Mesenchymal stem cell (in vitro differentiated cells and primary cell): ENCODE measurements around the gene CDH3.

Experiments used
- DNase-seq: peaks from one replicate; pipeline ENCODE4 v3.0.0-alpha.2; 2013
- H2AFZ ChIP-seq: one replicate; pipeline ENCODE4 v1.6.1; 2013; ENCODE audit warnings: low read depth, mild to moderate bottlenecking, control low read depth, inconsistent platforms, low read length, moderate library complexity
- H2AK5ac ChIP-seq: 2 replicates; pipeline ENCODE4 v1.6.1; 2013; ENCODE audit warnings: low read length, moderate library complexity, mild to moderate bottlenecking, inconsistent platforms; ENCODE audit not compliant: severe bottlenecking
- H2BK120ac ChIP-seq: one replicate; pipeline ENCODE4 v1.6.1; 2013; ENCODE audit warnings: low read depth, mild to moderate bottlenecking, inconsistent platforms, low read length, moderate library complexity
- H2BK12ac ChIP-seq, 2 experiments: one replicate each; pipeline ENCODE4 v1.6.1; 2013; ENCODE audit warnings: inconsistent platforms in 2 of 2, low read length in 2 of 2, mild to moderate bottlenecking in 2 of 2, moderate library complexity in 2 of 2, control low read depth in 1 of 2
- H2BK15ac ChIP-seq: one replicate; pipeline ENCODE4 v1.6.1; 2013; ENCODE audit warnings: mild to moderate bottlenecking, low read depth, inconsistent platforms; ENCODE audit not compliant: poor library complexity, severe bottlenecking
- H2BK5ac ChIP-seq: 2 replicates; pipeline ENCODE4 v1.6.1; 2013; ENCODE audit warnings: low read depth, mild to moderate bottlenecking, low read length, control low read depth, inconsistent platforms; ENCODE audit not compliant: poor library complexity, severe bottlenecking
- H3K14ac ChIP-seq, 2 experiments: one replicate each; pipeline ENCODE4 v1.6.1; 2013; ENCODE audit warnings: inconsistent platforms in 2 of 2, low read length in 2 of 2, control low read depth in 1 of 2, mild to moderate bottlenecking in 1 of 2, moderate library complexity in 1 of 2
- H3K18ac ChIP-seq, 2 experiments: one replicate each; pipeline ENCODE4 v1.6.1; 2013; ENCODE audit warnings: inconsistent platforms in 2 of 2, low read length in 2 of 2, control low read depth in 1 of 2, low read depth in 1 of 2, mild to moderate bottlenecking in 1 of 2
- H3K23ac ChIP-seq, 2 experiments: one replicate each; pipeline ENCODE4 v1.6.1; 2013; ENCODE audit warnings: inconsistent platforms in 2 of 2, low read length in 2 of 2, mild to moderate bottlenecking in 2 of 2, moderate library complexity in 2 of 2, control low read depth in 1 of 2
- H3K27ac ChIP-seq: 2 replicates; pipeline ENCODE4 v1.5.1; 2013; ENCODE audit warnings: mild to moderate bottlenecking, moderate library complexity, low read length, control low read depth, inconsistent platforms; ENCODE audit not compliant: poor library complexity, severe bottlenecking
- H3K27me3 ChIP-seq, 2 experiments: 2 replicates each; pipeline versions ENCODE4 v1.6.1 to v1.7.0; 2013; ENCODE audit warnings: low read length in 2 of 2, mild to moderate bottlenecking in 2 of 2, moderate library complexity in 2 of 2, control low read depth in 1 of 2, inconsistent platforms in 1 of 2; ENCODE audit not compliant: control insufficient read depth in 1 of 2, insufficient read depth in 1 of 2
- H3K36me3 ChIP-seq, 2 experiments: 2 replicates each; pipeline versions ENCODE4 v1.6.1 to v1.7.0; 2013; ENCODE audit warnings: low read length in 2 of 2, control low read depth in 1 of 2, inconsistent platforms in 1 of 2, low read depth in 1 of 2, mild to moderate bottlenecking in 1 of 2; ENCODE audit not compliant: insufficient read depth in 2 of 2, control insufficient read depth in 1 of 2
- H3K4ac ChIP-seq, 2 experiments: one replicate each; pipeline ENCODE4 v1.6.1; 2013; ENCODE audit warnings: inconsistent platforms in 2 of 2, low read length in 2 of 2, mild to moderate bottlenecking in 2 of 2, moderate library complexity in 2 of 2, control low read depth in 1 of 2, low read depth in 1 of 2
- H3K4me1 ChIP-seq: 2 replicates; pipeline ENCODE4 v1.6.1; 2013; ENCODE audit warnings: low read depth, low read length, control low read depth; ENCODE audit not compliant: control insufficient read depth, insufficient read depth
- H3K4me2 ChIP-seq: 2 replicates; pipeline ENCODE4 v1.6.1; 2013; ENCODE audit warnings: low read length, mild to moderate bottlenecking, inconsistent platforms; ENCODE audit not compliant: poor library complexity, severe bottlenecking
- H3K4me3 ChIP-seq, 2 experiments: 2 replicates each; pipeline versions ENCODE4 v1.5.1 to v1.7.0; 2013; ENCODE audit warnings: low read length in 2 of 2, mild to moderate bottlenecking in 2 of 2, control low read depth in 1 of 2, low read depth in 1 of 2; ENCODE audit not compliant: insufficient read depth in 1 of 2
- H3K79me1 ChIP-seq: replicated peaks from 2 replicates; pipeline ENCODE4 v1.6.1; 2013; ENCODE audit warnings: mild to moderate bottlenecking, control low read depth, low read length, inconsistent platforms; ENCODE audit not compliant: poor library complexity, severe bottlenecking
- H3K9ac ChIP-seq: 2 replicates; pipeline ENCODE4 v1.7.0; 2013; ENCODE audit warnings: mild to moderate bottlenecking, low read length, moderate library complexity
- H3K9me3 ChIP-seq: 2 replicates; pipeline ENCODE4 v1.7.0; 2013; ENCODE audit warnings: mild to moderate bottlenecking, low read length; ENCODE audit not compliant: control insufficient read depth
- H4K8ac ChIP-seq: one replicate; pipeline ENCODE4 v1.6.1; 2013; ENCODE audit warnings: inconsistent platforms, mild to moderate bottlenecking, low read length, moderate library complexity
- H4K91ac ChIP-seq: one replicate; pipeline ENCODE4 v1.6.1; 2013; ENCODE audit warnings: mild to moderate bottlenecking, low read length, inconsistent platforms
- WGBS: methylation state at CpG from one replicate; pipeline ENCODE4 v1.1.7; 2013; ENCODE audit warnings: mixed read lengths; 5-methylcytosine and 5-hydroxymethylcytosine counted together

Gene CDH3

GRCh38 chr16:68707340-68708152 lies 62.4 kb downstream of the CDH3 start:
- no peak overlapping the region for H3K23ac ChIP-seq
- H3K9ac ChIP-seq = no peak overlapping the region
- H3K14ac ChIP-seq = no peak overlapping the region
- H3K18ac ChIP-seq = no peak overlapping the region
- peak overlapping the region; percentile 11 to 22 for H2BK12ac ChIP-seq
- peaks cover 22% of the 10 kb centered on the region for H3K4me1 ChIP-seq
- no peak overlapping the region for H4K91ac ChIP-seq
- peak overlapping the region; percentile 71 for H2AK5ac ChIP-seq
- no peaks in the 10 kb centered on the region for H3K36me3 ChIP-seq
- DNase-seq = peak; percentile 61
- H2AFZ ChIP-seq = peak overlapping the region; percentile 36
- H2BK15ac ChIP-seq = no peak overlapping the region
- WGBS = 33% methylated on average over 27 of the region's 27 CpGs
- H3K4me3 ChIP-seq = no peak overlapping the region
- H3K4ac ChIP-seq = no peak overlapping the region
- peak overlapping the region; percentile 58 for H2BK5ac ChIP-seq
- no peaks in the 10 kb centered on the region for H3K9me3 ChIP-seq
- H3K27me3 ChIP-seq = peaks cover 0 to 28% of the 10 kb centered on the region in 2 experiments
- no peaks in the 10 kb centered on the region for H3K79me1 ChIP-seq
- H4K8ac ChIP-seq = no peak overlapping the region
- H3K27ac ChIP-seq = peak overlapping the region; percentile 92
- no peak overlapping the region for H3K4me2 ChIP-seq
- no peak overlapping the region for H2BK120ac ChIP-seq

GRCh38 chr16:68710211-68710610 lies 65.1 kb downstream of the CDH3 start:
- Histone ChIP-seq H3K27me3 (peaks cover 0 to 29% of the 10 kb centered on the region in 2 experiments), H3K9ac (no peak overlapping the region), H3K18ac (no peak overlapping the region)

GRCh38 chr16:68711421-68712139 lies 66.5 kb downstream of the CDH3 start:
- H3K27me3 ChIP-seq = peaks cover 0 to 28% of the 10 kb centered on the region in 2 experiments
- H3K4ac ChIP-seq = no peak overlapping the region
- no peaks in the 10 kb centered on the region for H3K36me3 ChIP-seq
- no peak overlapping the region for H3K4me3 ChIP-seq
- no peak overlapping the region for H2BK12ac ChIP-seq
- no peak overlapping the region for H4K91ac ChIP-seq
- H2AFZ ChIP-seq = no peak overlapping the region
- H2BK15ac ChIP-seq = no peak overlapping the region
- WGBS = 78% methylated on average over 12 of the region's 14 CpGs
- H3K23ac ChIP-seq = no peak overlapping the region
- no peak overlapping the region for H3K4me2 ChIP-seq
- H3K79me1 ChIP-seq = no peaks in the 10 kb centered on the region
- no peak overlapping the region for H2BK120ac ChIP-seq
- DNase-seq = no peak
- H3K27ac ChIP-seq = no peak overlapping the region
- no peak overlapping the region for H3K14ac ChIP-seq
- H3K9me3 ChIP-seq = no peaks in the 10 kb centered on the region
- H3K9ac ChIP-seq = no peak overlapping the region
- no peak overlapping the region for H3K18ac ChIP-seq
- H2AK5ac ChIP-seq = peak overlapping the region; percentile 15
- no peak overlapping the region for H4K8ac ChIP-seq
- H3K4me1 ChIP-seq = peaks cover 32% of the 10 kb centered on the region
- H2BK5ac ChIP-seq = no peak overlapping the region

More at GRCh38 chr16:68710211-68710610, 65.1 kb downstream of the CDH3 start:
- Histone ChIP-seq H3K27ac (no peak overlapping the region), H3K36me3 (no peaks in the 10 kb centered on the region), H2BK12ac (no peak overlapping the region), H3K79me1 (no peaks in the 10 kb centered on the region), H3K23ac (no peak overlapping the region), H4K8ac (no peak overlapping the region), H3K9me3 (no peaks in the 10 kb centered on the region), H3K4me2 (no peak overlapping the region), H3K4me3 (no peak overlapping the region), H3K4ac (no peak overlapping the region), H4K91ac (no peak overlapping the region), H3K4me1 (peaks cover 26% of the 10 kb centered on the region), H2BK15ac (no peak overlapping the region), H2AK5ac (no peak overlapping the region), H2AFZ (no peak overlapping the region), H2BK5ac (no peak overlapping the region), H3K14ac (no peak overlapping the region), H2BK120ac (no peak overlapping the region)
- WGBS = 94% methylated on average over 5 of the region's 5 CpGs
- DNase-seq = no peak

GRCh38 chr16:68713361-68713760 lies 68.3 kb downstream of the CDH3 start:
- no peak overlapping the region for H3K18ac ChIP-seq
- no peak overlapping the region for H4K8ac ChIP-seq
- no peak overlapping the region for H3K9ac ChIP-seq
- WGBS = 68% methylated on average over 6 of the region's 6 CpGs
- H4K91ac ChIP-seq = no peak overlapping the region
- H3K9me3 ChIP-seq = no peaks in the 10 kb centered on the region
- H2BK12ac ChIP-seq = no peak overlapping the region
- no peak overlapping the region for H3K4me3 ChIP-seq
- peaks cover 18% of the 10 kb centered on the region for H3K4me1 ChIP-seq
- H2BK15ac ChIP-seq = no peak overlapping the region
- no peak overlapping the region for H3K14ac ChIP-seq
- peak overlapping the region; percentile 29 for H2AK5ac ChIP-seq
- peaks cover 0 to 28% of the 10 kb centered on the region in 2 experiments for H3K27me3 ChIP-seq
- H2BK120ac ChIP-seq = no peak overlapping the region
- no peak for DNase-seq
- H3K79me1 ChIP-seq = no peaks in the 10 kb centered on the region
- no peak overlapping the region for H3K23ac ChIP-seq
- no peak overlapping the region for H2AFZ ChIP-seq
- H3K36me3 ChIP-seq = no peaks in the 10 kb centered on the region
- no peak overlapping the region for H3K4me2 ChIP-seq
- H2BK5ac ChIP-seq = no peak overlapping the region
- no peak overlapping the region for H3K4ac ChIP-seq
- H3K27ac ChIP-seq = no peak overlapping the region
